ENCODE results near the gene SYTL1. TPM values are rescaled to one million over a fixed set of nuclear protein-coding genes. Genes with fewer than 3 reads are reported as not detected.

Gene SYTL1
- total and polyA plus RNA-seq, 7 donors = 0.13 to 1.3 (median 0.41) TPM

DNA sequence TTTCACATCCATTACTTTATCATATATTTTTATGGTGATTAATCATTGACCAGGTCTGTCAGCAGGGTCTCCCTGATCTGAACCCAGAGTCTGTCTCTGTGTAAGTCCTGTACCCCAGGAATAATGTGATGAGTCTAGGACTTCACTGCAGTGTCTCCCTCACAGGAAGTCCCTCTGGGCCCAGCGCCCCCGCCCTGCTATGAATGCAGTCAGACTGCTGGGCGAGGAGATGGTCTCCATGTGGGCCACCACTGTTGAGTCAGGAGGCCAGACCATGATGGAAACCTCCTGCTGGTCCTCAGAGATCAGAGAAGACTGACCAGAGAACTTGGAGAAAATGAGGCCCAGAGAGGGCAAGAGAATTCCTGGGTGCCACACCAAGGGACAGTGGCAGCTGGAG, 10.4 kb upstream of the SYTL1 start:
- Histone ChIP-seq H3K9me3 (no peaks in the 10 kb centered on the region), H3K4me1 (peaks cover 15% of the 10 kb centered on the region), H3K27ac (no peak overlapping the region), H3K4me3 (no peak overlapping the region), H3K27me3 (ENCODE audit: insufficient read depth in 3 of 3, low read length in 2 of 3) (no peaks in the 10 kb centered on the region), H3K36me3 (ENCODE audit: insufficient read depth in 1 of 2, low read depth in 1 of 2) (peaks cover 6 to 69% of the 10 kb centered on the region in 2 donors)
- 86 to 90% (median 87%) methylated on average over 3 of the region's 3 CpGs for WGBS, 3 donors
- TF ChIP-seq CTCF (IDR thresholded peaks at IDR 0.05) = no peak
- ATAC-seq = no peak
- intact Hi-C loops (cut with DNase I) = no loop called here
- DNase-seq = no peak

DNA sequence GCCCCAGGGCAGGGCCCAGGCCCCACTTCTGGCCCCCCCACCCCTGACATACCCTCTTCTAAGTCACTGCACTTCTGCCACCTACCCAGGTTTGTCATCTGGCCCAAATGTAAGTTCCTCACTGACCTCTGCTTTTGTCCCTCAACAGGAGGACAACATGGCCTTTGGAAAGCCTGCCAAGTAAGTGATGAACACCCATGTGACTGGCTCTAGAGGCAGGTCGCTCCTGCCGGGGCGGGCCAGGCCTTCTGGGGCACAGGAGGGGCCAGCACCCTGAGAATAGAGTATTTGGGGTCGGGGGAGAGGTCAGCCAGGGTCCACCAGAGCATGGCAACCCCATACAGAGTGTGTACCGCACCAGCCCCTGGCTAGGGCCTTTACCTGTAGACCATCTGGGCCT, 9.9 kb upstream of the SYTL1 start:
- 70 to 86% (median 79%) methylated on average over 5 of the region's 5 CpGs for WGBS, 3 donors
- H3K27ac ChIP-seq = no peak overlapping the region
- H3K4me1 ChIP-seq = peaks cover 11% of the 10 kb centered on the region
- intact Hi-C loops (cut with DNase I) = no loop called here
- H3K27me3 ChIP-seq (ENCODE audit: insufficient read depth in 3 of 3, low read length in 2 of 3) = no peaks in the 10 kb centered on the region
- ATAC-seq (no peak), DNase-seq (no peak)
- peaks cover 6 to 72% of the 10 kb centered on the region in 2 donors for H3K36me3 ChIP-seq (ENCODE audit: insufficient read depth in 1 of 2, low read depth in 1 of 2)
- no peak for TF ChIP-seq CTCF (IDR thresholded peaks at IDR 0.05)
- H3K9me3 ChIP-seq = no peaks in the 10 kb centered on the region
- H3K4me3 ChIP-seq = no peak overlapping the region

DNA sequence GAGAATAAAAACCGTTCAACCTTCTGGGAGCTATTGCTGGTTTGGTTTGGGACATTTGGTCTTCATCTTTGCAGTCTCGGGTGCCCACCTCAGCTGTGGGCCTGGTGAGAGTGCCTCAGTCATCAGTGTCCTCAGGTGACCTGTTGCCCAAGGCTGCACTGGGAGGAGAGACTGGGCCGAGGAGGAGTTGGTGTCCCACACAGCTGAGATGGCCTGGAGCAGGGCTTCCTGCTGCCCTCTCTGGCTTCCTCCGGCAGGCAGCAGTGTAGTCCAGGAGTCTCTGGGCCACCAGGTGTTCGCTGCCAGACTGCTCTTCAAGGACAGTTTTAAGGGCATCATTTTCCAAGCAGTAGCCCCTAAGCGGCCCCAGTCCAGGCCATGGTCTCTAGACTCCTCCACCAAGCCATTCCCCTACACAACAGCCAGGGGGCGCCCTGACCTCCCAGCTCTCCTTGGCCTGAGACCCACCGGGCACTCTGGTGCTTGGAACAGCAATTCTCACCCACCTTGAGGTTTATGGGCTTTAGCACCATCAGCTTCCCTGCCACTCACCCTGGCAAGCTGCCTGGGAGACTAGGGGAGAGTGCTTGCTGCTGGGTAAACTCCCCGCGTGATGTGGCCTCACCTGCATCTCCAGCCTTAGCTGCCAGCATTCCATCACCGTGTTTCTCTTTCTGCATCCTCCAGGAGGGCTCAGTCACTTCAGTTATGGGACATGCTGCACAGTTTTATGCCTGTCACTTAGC, 9.1 kb upstream of the SYTL1 start:
- DNase-seq (peak; percentile 57 to 68), ATAC-seq (peak; percentile 47 to 84 (median 72))
- Histone ChIP-seq H3K27me3 (ENCODE audit: insufficient read depth in 3 of 3, low read length in 2 of 3) (no peaks in the 10 kb centered on the region), H3K36me3 (ENCODE audit: insufficient read depth in 1 of 2, low read depth in 1 of 2) (peaks cover 6 to 73% of the 10 kb centered on the region in 2 donors), H3K4me1 (peaks cover 5% of the 10 kb centered on the region), H3K4me3 (no peak overlapping the region), H3K9me3 (no peaks in the 10 kb centered on the region), H3K27ac (no peak overlapping the region)
- intact Hi-C loops (cut with DNase I) = no loop called here
- 60 to 65% (median 61%) methylated on average over 11 of the region's 11 CpGs for WGBS, 3 donors
- peak; percentile 73 for TF ChIP-seq CTCF (IDR thresholded peaks at IDR 0.05)

DNA sequence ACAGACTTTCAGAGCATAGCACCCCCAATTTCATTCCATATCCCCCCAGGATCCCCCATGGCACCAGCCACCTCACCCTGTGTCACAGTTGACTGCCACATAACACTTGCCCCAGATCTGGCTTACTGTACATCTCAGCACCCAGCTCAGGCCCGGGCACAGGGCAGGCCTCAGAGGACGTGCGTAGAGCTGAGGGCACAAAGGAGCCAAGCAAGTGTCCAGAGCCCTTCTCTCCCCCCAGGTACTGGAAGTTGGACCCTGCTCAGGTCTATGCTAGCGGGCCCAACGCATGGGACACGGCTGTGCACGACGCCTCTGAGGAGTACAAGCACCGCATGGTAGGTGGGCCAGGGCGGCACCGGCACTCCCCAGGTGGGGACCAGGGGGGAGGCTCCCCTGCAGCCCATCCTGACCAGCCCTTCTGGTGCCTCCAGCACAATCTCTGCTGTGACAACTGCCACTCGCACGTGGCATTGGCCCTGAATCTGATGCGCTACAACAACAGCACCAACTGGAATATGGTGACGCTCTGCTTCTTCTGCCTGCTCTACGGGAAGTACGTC, 8.0 kb upstream of the SYTL1 start:
- Histone ChIP-seq H3K36me3 (ENCODE audit: insufficient read depth in 1 of 2, low read depth in 1 of 2) (peaks cover 6 to 71% of the 10 kb centered on the region in 2 donors), H3K9me3 (no peaks in the 10 kb centered on the region), H3K4me1 (peaks cover 2% of the 10 kb centered on the region), H3K27ac (no peak overlapping the region), H3K4me3 (no peak overlapping the region), H3K27me3 (ENCODE audit: insufficient read depth in 3 of 3, low read length in 2 of 3) (no peaks in the 10 kb centered on the region)
- DNase-seq (no peak), ATAC-seq (no peak)
- no peak for TF ChIP-seq CTCF (IDR thresholded peaks at IDR 0.05)
- WGBS, 3 donors = 92 to 95% (median 93%) methylated on average over 17 of the region's 17 CpGs
- intact Hi-C loops (cut with DNase I) = no loop called here

Measured in psoas muscle (tissue), 8 donors.